ENCODE data around the gene RMND1. TPM values are rescaled to one million over a fixed set of nuclear protein-coding genes. Genes with fewer than 3 reads are reported as not detected.

Gene RMND1
- total RNA-seq, 1 experiment from 2014 or later, result 27.0 TPM

GRCh38 chr6:151481786-151482185, 29.9 kb upstream of the RMND1 start:
- Mint-ChIP-seq H3K27ac (no peak overlapping the region), H3K4me1 (peaks cover 6 to 9% of the 10 kb centered on the region in 2 experiments), H3K9me3 (no peaks in the 10 kb centered on the region), H3K4me3 (no peak overlapping the region), H3K27me3 (ENCODE audit: low read depth) (no peaks in the 10 kb centered on the region; the same call in 1 of the 2 replicates), H3K36me3 (ENCODE audit: insufficient read depth in 1 of 3, low read depth in 3 of 3) (no peaks in the 10 kb centered on the region)
- H3K14ac ChIP-seq (ENCODE audit: insufficient read depth, low read length), result no peak overlapping the region
- no peak overlapping the region for H4K91ac ChIP-seq (ENCODE audit: insufficient read length, low read depth, low read length)
- H2BK12ac ChIP-seq (ENCODE audit: insufficient read length, low read depth, low read length), result no peak overlapping the region
- no peak overlapping the region for H3K56ac ChIP-seq (ENCODE audit: insufficient read length, low read depth, low read length)
- no peaks in the 10 kb centered on the region for H3K23me2 ChIP-seq (ENCODE audit: insufficient read length, low read depth, low read length, poor library complexity, severe bottlenecking)
- H2BK15ac ChIP-seq (ENCODE audit: low read depth, low read length), result no peak overlapping the region
- no peaks in the 10 kb centered on the region for H4K20me1 ChIP-seq (ENCODE audit: control insufficient read depth, insufficient read depth, insufficient read length)
- no peak overlapping the region for H4K8ac ChIP-seq (replicated peaks; ENCODE audit: insufficient read length, low read depth, low read length)
- H2AFZ ChIP-seq (ENCODE audit: low read length), result no peak overlapping the region
- no peak for DNase-seq
- H3K4ac ChIP-seq (ENCODE audit: low read depth, low read length), result no peak overlapping the region
- TF ChIP-seq CTCF (conservative IDR thresholded peaks at IDR 0.05), result no peak
- no peak overlapping the region for H3T11ph ChIP-seq (ENCODE audit: low read length)
- H2BK20ac ChIP-seq (ENCODE audit: low read depth, low read length, poor library complexity, severe bottlenecking), result no peak overlapping the region
- H3K4me2 ChIP-seq (ENCODE audit: insufficient read depth, insufficient read length, low read length), result no peak overlapping the region
- H3K18ac ChIP-seq (ENCODE audit: insufficient read length, low read depth, low read length), result no peak overlapping the region
- H3K9ac ChIP-seq (ENCODE audit: extremely low read depth, insufficient read length, low read length), result no peak overlapping the region
- no peaks in the 10 kb centered on the region for H3K4me1 ChIP-seq (ENCODE audit: insufficient read depth, low read length)
- no peaks in the 10 kb centered on the region for H3K27me3 ChIP-seq (ENCODE audit: insufficient read depth, low read length)
- no peak overlapping the region for H3K23ac ChIP-seq (ENCODE audit: insufficient read length, low read depth, low read length)
- H2BK5ac ChIP-seq (ENCODE audit: insufficient read length, low read length), result no peak overlapping the region
- H3K79me1 ChIP-seq (ENCODE audit: insufficient read depth, low read depth, low read length, poor library complexity, severe bottlenecking), result no peaks in the 10 kb centered on the region
- H4K5ac ChIP-seq (ENCODE audit: insufficient read length, low read depth, low read length), result no peak overlapping the region
- H2AK5ac ChIP-seq (ENCODE audit: insufficient read length, low read length), result no peak overlapping the region
- no peaks in the 10 kb centered on the region for H3K79me2 ChIP-seq (ENCODE audit: insufficient read depth, low read length)
- no peaks in the 10 kb centered on the region for H3K9me3 ChIP-seq (ENCODE audit: control insufficient read depth, low read depth, low read length)
- H2BK120ac ChIP-seq (ENCODE audit: low read depth, low read length, poor library complexity, severe bottlenecking), result no peak overlapping the region
- H3K27ac ChIP-seq (ENCODE audit: insufficient read length, low read depth, low read length), result no peak overlapping the region

All from H9 (cell line).